ENCODE results near the gene ATXN7L1. TPM values are rescaled to one million over a fixed set of nuclear protein-coding genes. Genes with fewer than 3 reads are reported as not detected.

The ATXN7L1 gene
- total RNA-seq, 2 donors from 2014 or later, result 1.7 to 3.2 TPM

DNA sequence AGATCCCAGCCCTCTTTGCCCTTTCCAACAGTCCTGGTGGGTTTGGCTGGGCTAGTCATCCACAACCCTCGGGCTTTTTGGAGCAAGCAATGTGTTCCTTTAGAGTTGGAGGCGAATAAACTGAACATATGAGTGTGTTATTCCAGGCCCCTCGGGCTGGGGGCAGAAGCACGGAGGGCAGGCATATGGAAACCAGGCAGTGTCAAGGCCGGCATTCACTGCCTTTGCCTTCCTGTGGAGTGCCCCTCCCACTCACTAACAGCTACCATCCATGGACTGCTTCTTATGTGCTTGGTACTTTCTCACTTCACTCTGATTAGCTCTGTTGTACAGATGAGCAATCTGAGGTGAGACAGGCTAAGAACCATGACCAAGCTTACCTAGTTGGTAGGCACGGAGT is 241.2 kb downstream of the ATXN7L1 start:
- Histone ChIP-seq H3K27me3 (no peaks in the 10 kb centered on the region), H3K9me3 (no peaks in the 10 kb centered on the region), H3K27ac (no peak overlapping the region), H3K4me3 (no peak overlapping the region), H3K4me1 (no peaks in the 10 kb centered on the region), H3K36me3 (peaks cover 20% of the 10 kb centered on the region)
- no peak for TF ChIP-seq CTCF (IDR thresholded peaks at IDR 0.05)
- DNase-seq (ENCODE audit: low spot score), result no peak

- H3K9me3 ChIP-seq, result no peaks in the 10 kb centered on the region
- H3K27me3 ChIP-seq, result no peaks in the 10 kb centered on the region
- TF ChIP-seq CTCF (IDR thresholded peaks at IDR 0.05), result no peak
- H3K4me3 ChIP-seq, result no peak overlapping the region
- no peak overlapping the region for H3K27ac ChIP-seq
- H3K4me1 ChIP-seq, result peaks cover 0 to 9% of the 10 kb centered on the region in 2 donors
- DNase-seq (ENCODE audit: low spot score), result no peak
- peaks cover 7% of the 10 kb centered on the region for H3K36me3 ChIP-seq
These were observed 250.4 kb downstream of the ATXN7L1 start for GRCh38 chr7:105625986-105626385.

- TF ChIP-seq CTCF (IDR thresholded peaks at IDR 0.05), result no peak
- Histone ChIP-seq H3K4me1 (peaks cover 0 to 10% of the 10 kb centered on the region in 2 donors), H3K4me3 (no peak overlapping the region), H3K9me3 (no peaks in the 10 kb centered on the region), H3K36me3 (no peaks in the 10 kb centered on the region), H3K27ac (no peak overlapping the region), H3K27me3 (no peaks in the 10 kb centered on the region)
- no peak for DNase-seq (ENCODE audit: low spot score)
These were observed 252.5 kb downstream of the ATXN7L1 start for GRCh38 chr7:105623906-105624305.

DNA sequence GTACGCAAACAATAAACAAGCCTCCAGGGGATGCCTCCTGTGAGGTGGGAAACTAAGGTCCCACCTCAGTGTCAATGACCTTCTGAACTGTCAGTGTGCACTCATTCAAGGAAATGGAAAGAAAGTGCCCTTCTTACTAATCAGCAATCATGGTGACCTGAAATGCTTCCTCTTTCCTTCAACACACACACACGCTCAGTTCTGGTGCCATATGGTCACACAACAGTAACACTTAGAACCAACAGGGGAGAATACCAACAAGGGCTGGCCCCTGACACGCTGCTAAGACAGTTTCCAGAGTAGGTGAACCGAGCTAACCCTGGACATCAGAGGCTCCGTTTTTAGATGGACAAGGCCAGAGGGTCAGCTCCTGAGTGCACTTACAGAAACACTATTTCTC is 253.0 kb downstream of the ATXN7L1 start:
- H3K27me3 ChIP-seq, result no peaks in the 10 kb centered on the region
- no peak for TF ChIP-seq CTCF (IDR thresholded peaks at IDR 0.05)
- peaks cover 0 to 10% of the 10 kb centered on the region in 2 donors for H3K4me1 ChIP-seq
- H3K9me3 ChIP-seq, result no peaks in the 10 kb centered on the region
- H3K4me3 ChIP-seq, result no peak overlapping the region
- no peaks in the 10 kb centered on the region for H3K36me3 ChIP-seq
- no peak for DNase-seq (ENCODE audit: low spot score)
- H3K27ac ChIP-seq, result no peak overlapping the region

- Histone ChIP-seq H3K27me3 (no peaks in the 10 kb centered on the region), H3K4me1 (peaks cover 0 to 10% of the 10 kb centered on the region in 2 donors), H3K36me3 (no peaks in the 10 kb centered on the region), H3K4me3 (no peak overlapping the region), H3K27ac (no peak overlapping the region), H3K9me3 (no peaks in the 10 kb centered on the region)
- no peak for TF ChIP-seq CTCF (IDR thresholded peaks at IDR 0.05)
- DNase-seq (ENCODE audit: low spot score), result no peak
These were observed 254.2 kb downstream of the ATXN7L1 start for GRCh38 chr7:105622106-105622731.

- no peaks in the 10 kb centered on the region for H3K27me3 ChIP-seq
- TF ChIP-seq CTCF (IDR thresholded peaks at IDR 0.05), result no peak
- no peak for DNase-seq (ENCODE audit: low spot score)
These were observed 254.8 kb downstream of the ATXN7L1 start for GRCh38 chr7:105621617-105622016.

More at GRCh38 chr7:105621617-105622016, 254.8 kb downstream of the ATXN7L1 start:
- no peaks in the 10 kb centered on the region for H3K9me3 ChIP-seq
- no peak overlapping the region for H3K27ac ChIP-seq
- no peaks in the 10 kb centered on the region for H3K36me3 ChIP-seq
- no peak overlapping the region for H3K4me3 ChIP-seq
- H3K4me1 ChIP-seq, result peaks cover 0 to 10% of the 10 kb centered on the region in 2 donors

Data from right atrium auricular region (tissue), 2 donors.